ENCODE data around the gene CDH10. TPM values are rescaled to one million over a fixed set of nuclear protein-coding genes. Genes with fewer than 3 reads are reported as not detected.

CDH10 gene
- polyA plus RNA-seq, 1 of the 3 experiments (the other 2 are of a cell fraction) = 0.10 TPM

DNA sequence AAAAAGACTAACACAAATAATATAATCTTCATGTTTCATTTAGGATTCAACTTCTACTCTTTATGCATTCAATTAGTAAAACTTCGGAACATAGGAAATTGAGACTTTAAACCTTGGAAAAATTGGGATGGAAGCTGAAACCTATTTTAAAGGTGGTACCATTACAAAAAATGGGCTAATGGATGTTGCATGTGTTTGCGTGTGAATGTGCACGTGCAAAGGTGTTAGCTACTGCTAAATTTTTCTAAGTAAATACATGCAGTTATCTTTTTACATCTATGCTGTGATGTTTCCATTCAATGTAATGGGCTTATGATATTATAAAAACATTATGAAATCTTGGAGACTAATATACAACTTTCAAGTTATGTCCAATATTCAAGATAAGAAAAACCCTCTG is 134.8 kb downstream of the CDH10 start:
- Histone ChIP-seq H3K4me1 (ENCODE audit: control insufficient read depth in 1 of 2, insufficient read depth in 2 of 2, low read depth in 1 of 2, low read length in 1 of 2) (no peaks in the 10 kb centered on the region), H3K27ac (ENCODE audit: low read depth in 2 of 2, low read length in 1 of 2) (no peak overlapping the region), H2AFZ (ENCODE audit: low read depth) (no peak overlapping the region), H3K4me3 (ENCODE audit: low read depth in 2 of 2, low read length in 1 of 2) (no peak overlapping the region), H4K20me1 (ENCODE audit: insufficient read depth) (no peaks in the 10 kb centered on the region), H3K79me2 (ENCODE audit: insufficient read depth) (no peaks in the 10 kb centered on the region), H3F3A (replicated peaks; ENCODE audit: insufficient read depth) (no peaks in the 10 kb centered on the region), H3K27me3 (ENCODE audit: insufficient read depth) (0 out of 2 replicates have a peak, but pooled peaks cover 8% of the 10 kb centered on the region), H3K36me3 (replicated peaks in 1 of 2; ENCODE audit: control insufficient read depth in 1 of 2, insufficient read depth in 2 of 2, low read length in 1 of 2) (no peaks in the 10 kb centered on the region), H3K9me3 (no peaks in the 10 kb centered on the region), H3K9ac (no peak overlapping the region), H3K4me2 (no peak overlapping the region), H3K9me2 (no peaks in the 10 kb centered on the region)
- DNase-seq = no peak
- WGBS (ENCODE audit: low lambda C conversion rate) = 9% methylated on average over 3 of the region's 3 CpGs
- ChIA-PET CTCF (no interaction called here), POLR2A (no interaction called here)
- TF ChIP-seq SMC3 (IDR thresholded peaks at IDR 0.05; ENCODE audit: low read depth, low read length) (no peak), NRF1 (IDR thresholded peaks at IDR 0.05; ENCODE audit: low read depth, low read length) (no peak), CHD2 (IDR thresholded peaks at IDR 0.05; ENCODE audit: low read length, partially characterized antibody) (no peak), SIN3A (IDR thresholded peaks at IDR 0.05; ENCODE audit: borderline replicate concordance, low read depth, low read length) (no peak), EP300 (IDR thresholded peaks at IDR 0.05; ENCODE audit: borderline replicate concordance in 1 of 2, low read depth in 1 of 2, low read length in 1 of 2) (no peak), GABPA (IDR thresholded peaks at IDR 0.05; ENCODE audit: low read depth) (no peak), ELF1 (IDR thresholded peaks at IDR 0.05) (no peak), TEAD4 (IDR thresholded peaks at IDR 0.05; ENCODE audit: borderline replicate concordance, insufficient read depth) (no peak), JUND (IDR thresholded peaks at IDR 0.05) (no peak), RAD21 (IDR thresholded peaks at IDR 0.05; ENCODE audit: low read length) (no peak), MXI1 (IDR thresholded peaks at IDR 0.05; ENCODE audit: low read depth, low read length) (no peak), YY1 (IDR thresholded peaks at IDR 0.05; ENCODE audit: low read depth) (no peak), POLR2AphosphoS5 (IDR thresholded peaks at IDR 0.05; ENCODE audit: low read depth, low read length) (no peak), FOXM1 (IDR thresholded peaks at IDR 0.05; ENCODE audit: low read depth) (no peak)
- TF ChIP-seq, protein P1, sequence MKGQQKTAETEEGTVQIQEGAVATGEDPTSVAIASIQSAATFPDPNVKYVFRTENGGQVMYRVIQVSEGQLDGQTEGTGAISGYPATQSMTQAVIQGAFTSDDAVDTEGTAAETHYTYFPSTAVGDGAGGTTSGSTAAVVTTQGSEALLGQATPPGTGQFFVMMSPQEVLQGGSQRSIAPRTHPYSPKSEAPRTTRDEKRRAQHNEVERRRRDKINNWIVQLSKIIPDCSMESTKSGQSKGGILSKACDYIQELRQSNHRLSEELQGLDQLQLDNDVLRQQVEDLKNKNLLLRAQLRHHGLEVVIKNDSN (IDR thresholded peaks at IDR 0.05; ENCODE audit: borderline replicate concordance, low read depth) = no peak
- TF ChIP-seq, protein P2, sequence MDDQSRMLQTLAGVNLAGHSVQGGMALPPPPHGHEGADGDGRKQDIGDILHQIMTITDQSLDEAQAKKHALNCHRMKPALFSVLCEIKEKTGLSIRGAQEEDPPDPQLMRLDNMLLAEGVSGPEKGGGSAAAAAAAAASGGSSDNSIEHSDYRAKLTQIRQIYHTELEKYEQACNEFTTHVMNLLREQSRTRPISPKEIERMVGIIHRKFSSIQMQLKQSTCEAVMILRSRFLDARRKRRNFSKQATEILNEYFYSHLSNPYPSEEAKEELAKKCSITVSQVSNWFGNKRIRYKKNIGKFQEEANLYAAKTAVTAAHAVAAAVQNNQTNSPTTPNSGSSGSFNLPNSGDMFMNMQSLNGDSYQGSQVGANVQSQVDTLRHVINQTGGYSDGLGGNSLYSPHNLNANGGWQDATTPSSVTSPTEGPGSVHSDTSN (IDR thresholded peaks at IDR 0.05) = no peak
- TF ChIP-seq, protein P3, sequence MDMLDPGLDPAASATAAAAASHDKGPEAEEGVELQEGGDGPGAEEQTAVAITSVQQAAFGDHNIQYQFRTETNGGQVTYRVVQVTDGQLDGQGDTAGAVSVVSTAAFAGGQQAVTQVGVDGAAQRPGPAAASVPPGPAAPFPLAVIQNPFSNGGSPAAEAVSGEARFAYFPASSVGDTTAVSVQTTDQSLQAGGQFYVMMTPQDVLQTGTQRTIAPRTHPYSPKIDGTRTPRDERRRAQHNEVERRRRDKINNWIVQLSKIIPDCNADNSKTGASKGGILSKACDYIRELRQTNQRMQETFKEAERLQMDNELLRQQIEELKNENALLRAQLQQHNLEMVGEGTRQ (IDR thresholded peaks at IDR 0.05; ENCODE audit: borderline replicate concordance, low read depth, low read length) = no peak
- TF ChIP-seq, protein P4, sequence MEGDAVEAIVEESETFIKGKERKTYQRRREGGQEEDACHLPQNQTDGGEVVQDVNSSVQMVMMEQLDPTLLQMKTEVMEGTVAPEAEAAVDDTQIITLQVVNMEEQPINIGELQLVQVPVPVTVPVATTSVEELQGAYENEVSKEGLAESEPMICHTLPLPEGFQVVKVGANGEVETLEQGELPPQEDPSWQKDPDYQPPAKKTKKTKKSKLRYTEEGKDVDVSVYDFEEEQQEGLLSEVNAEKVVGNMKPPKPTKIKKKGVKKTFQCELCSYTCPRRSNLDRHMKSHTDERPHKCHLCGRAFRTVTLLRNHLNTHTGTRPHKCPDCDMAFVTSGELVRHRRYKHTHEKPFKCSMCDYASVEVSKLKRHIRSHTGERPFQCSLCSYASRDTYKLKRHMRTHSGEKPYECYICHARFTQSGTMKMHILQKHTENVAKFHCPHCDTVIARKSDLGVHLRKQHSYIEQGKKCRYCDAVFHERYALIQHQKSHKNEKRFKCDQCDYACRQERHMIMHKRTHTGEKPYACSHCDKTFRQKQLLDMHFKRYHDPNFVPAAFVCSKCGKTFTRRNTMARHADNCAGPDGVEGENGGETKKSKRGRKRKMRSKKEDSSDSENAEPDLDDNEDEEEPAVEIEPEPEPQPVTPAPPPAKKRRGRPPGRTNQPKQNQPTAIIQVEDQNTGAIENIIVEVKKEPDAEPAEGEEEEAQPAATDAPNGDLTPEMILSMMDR (IDR thresholded peaks at IDR 0.05) = no peak
